Muscle layer of colon (tissue), 2 donors: Measurements from ENCODE around the gene NPHP3.

Source experiments
- H3K27ac ChIP-seq: one replicate; pipeline ENCODE4 v1.7.0; 2013; ENCODE audit warnings: low read depth, mild to moderate bottlenecking, low read length, moderate library complexity
- H3K27me3 ChIP-seq, 2 donors: one replicate each; pipeline ENCODE4 v1.7.0; 2013; ENCODE audit warnings: low read length in 2 of 2, mild to moderate bottlenecking in 2 of 2; ENCODE audit not compliant: insufficient read depth in 2 of 2, control insufficient read depth in 1 of 2
- H3K36me3 ChIP-seq: one replicate; pipeline ENCODE4 v1.7.0; 2013; ENCODE audit warnings: mild to moderate bottlenecking, low read length; ENCODE audit not compliant: insufficient read depth
- H3K4me1 ChIP-seq: one replicate; pipeline ENCODE4 v1.7.0; 2013; ENCODE audit warnings: mild to moderate bottlenecking, low read length; ENCODE audit not compliant: insufficient read depth
- H3K4me3 ChIP-seq, 2 donors: one replicate each; pipeline ENCODE4 v1.7.0; 2013; ENCODE audit warnings: low read length in 2 of 2, low read depth in 1 of 2, mild to moderate bottlenecking in 1 of 2, moderate library complexity in 1 of 2
- H3K9ac ChIP-seq: one replicate; pipeline ENCODE4 v1.7.0; 2013; ENCODE audit warnings: low read length
- H3K9me3 ChIP-seq: one replicate; pipeline ENCODE4 v1.7.0; 2013; ENCODE audit warnings: mild to moderate bottlenecking, low read length
- donor health status: abdominal sarcoma.
- donor health status: Adenocarcinoma of cecum.

The NPHP3 gene

GRCh38 chr3:132682201-132682600 is 40.0 kb downstream of the NPHP3 start:
- no peaks in the 10 kb centered on the region for H3K27me3 ChIP-seq
- H3K27ac ChIP-seq, result no peak overlapping the region
- H3K9me3 ChIP-seq, result no peaks in the 10 kb centered on the region
- H3K4me3 ChIP-seq, result no peak overlapping the region
- H3K9ac ChIP-seq, result no peak overlapping the region
- no peaks in the 10 kb centered on the region for H3K4me1 ChIP-seq
- peaks cover 62% of the 10 kb centered on the region for H3K36me3 ChIP-seq

DNA sequence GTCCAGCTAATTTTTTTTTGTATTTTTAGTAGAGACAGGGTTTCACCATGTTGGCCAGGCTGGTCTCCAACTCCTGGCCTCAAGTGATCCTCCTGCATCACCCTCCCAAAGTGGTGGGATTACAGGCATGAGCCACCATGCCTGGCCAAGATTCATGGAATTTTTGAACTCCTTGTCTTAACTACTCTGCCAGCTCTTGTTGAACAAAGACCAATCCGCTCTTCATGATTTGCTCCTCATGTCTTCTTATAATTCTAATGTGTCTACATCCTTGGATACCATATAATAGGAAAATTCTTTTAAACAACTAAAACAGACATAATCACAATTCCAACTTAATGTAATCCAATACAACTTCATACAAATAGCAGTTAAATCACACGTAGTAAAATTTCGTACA is 40.8 kb downstream of the NPHP3 start:
- Histone ChIP-seq H3K9me3 (no peaks in the 10 kb centered on the region), H3K27me3 (no peaks in the 10 kb centered on the region), H3K27ac (no peak overlapping the region), H3K9ac (no peak overlapping the region), H3K4me1 (no peaks in the 10 kb centered on the region), H3K4me3 (no peak overlapping the region), H3K36me3 (peaks cover 66% of the 10 kb centered on the region)

DNA sequence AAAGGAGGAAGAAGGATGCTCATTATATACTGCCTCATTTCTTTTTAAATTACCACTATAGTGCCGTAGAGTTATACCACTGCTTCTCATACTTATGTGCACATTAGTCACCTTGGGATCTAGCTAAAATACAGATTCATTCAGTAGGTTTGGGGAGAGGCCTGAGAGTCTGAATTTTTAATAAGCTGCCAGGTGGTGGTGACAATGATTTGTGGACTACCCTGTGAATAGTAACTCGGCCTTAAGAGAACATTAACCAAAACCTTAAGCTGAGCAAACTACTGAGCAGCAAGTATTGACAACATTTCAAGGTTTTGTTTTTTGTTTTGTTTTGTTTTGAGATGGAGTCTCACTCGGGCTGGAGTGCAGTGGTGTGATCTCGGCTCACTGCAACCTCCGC is 42.3 kb downstream of the NPHP3 start:
- no peak overlapping the region for H3K27ac ChIP-seq
- no peaks in the 10 kb centered on the region for H3K9me3 ChIP-seq
- H3K27me3 ChIP-seq, result no peaks in the 10 kb centered on the region
- H3K4me3 ChIP-seq, result no peak overlapping the region
- H3K4me1 ChIP-seq, result no peaks in the 10 kb centered on the region
- H3K36me3 ChIP-seq, result peaks cover 57% of the 10 kb centered on the region
- H3K9ac ChIP-seq, result no peak overlapping the region

GRCh38 chr3:132675408-132675807 is 46.8 kb downstream of the NPHP3 start:
- H3K27me3 ChIP-seq, result no peaks in the 10 kb centered on the region
- H3K9ac ChIP-seq, result no peak overlapping the region
- H3K9me3 ChIP-seq, result no peaks in the 10 kb centered on the region
- H3K36me3 ChIP-seq, result peaks cover 37% of the 10 kb centered on the region
- H3K4me3 ChIP-seq, result no peak overlapping the region
- H3K27ac ChIP-seq, result no peak overlapping the region
- H3K4me1 ChIP-seq, result no peaks in the 10 kb centered on the region

- H3K4me3 ChIP-seq, result no peak overlapping the region
- no peak overlapping the region for H3K27ac ChIP-seq
- H3K4me1 ChIP-seq, result no peaks in the 10 kb centered on the region
- peaks cover 29% of the 10 kb centered on the region for H3K36me3 ChIP-seq
- no peak overlapping the region for H3K9ac ChIP-seq
- no peaks in the 10 kb centered on the region for H3K9me3 ChIP-seq
- no peaks in the 10 kb centered on the region for H3K27me3 ChIP-seq
These were observed 52.9 kb downstream of the NPHP3 start for GRCh38 chr3:132669256-132669777.

DNA sequence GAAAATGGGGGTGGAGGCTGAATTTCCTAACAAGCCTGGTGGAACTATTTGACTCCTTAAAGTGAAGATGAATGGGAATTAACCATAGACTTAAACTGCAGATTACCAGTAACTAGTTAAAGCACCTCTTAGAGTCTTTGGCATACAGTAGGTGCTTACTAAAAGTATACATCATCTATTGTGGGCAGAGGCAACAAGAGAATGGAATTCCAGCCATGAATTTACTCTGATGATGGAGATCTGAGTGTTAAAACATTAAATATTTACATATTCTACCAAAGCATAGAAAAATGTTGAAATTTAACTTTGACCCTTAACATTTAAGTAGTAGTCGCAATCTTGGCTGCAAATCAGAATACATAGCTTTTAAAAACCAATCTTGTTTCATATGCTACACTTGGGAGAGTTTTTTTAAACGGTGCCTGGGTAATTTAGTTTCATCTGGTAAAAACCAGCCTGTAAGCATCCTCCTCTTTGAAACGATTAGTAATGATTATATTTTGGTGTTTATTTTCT is 56.9 kb downstream of the NPHP3 start:
- no peaks in the 10 kb centered on the region for H3K27me3 ChIP-seq
- no peak overlapping the region for H3K9ac ChIP-seq
- peaks cover 16% of the 10 kb centered on the region for H3K36me3 ChIP-seq
- no peak overlapping the region for H3K4me3 ChIP-seq
- peaks cover 16% of the 10 kb centered on the region for H3K4me1 ChIP-seq
- no peak overlapping the region for H3K27ac ChIP-seq
- H3K9me3 ChIP-seq, result no peaks in the 10 kb centered on the region

- Histone ChIP-seq H3K4me1 (peaks cover 22% of the 10 kb centered on the region), H3K36me3 (peaks cover 5% of the 10 kb centered on the region), H3K9ac (no peak overlapping the region), H3K4me3 (no peak overlapping the region), H3K9me3 (no peaks in the 10 kb centered on the region), H3K27ac (no peak overlapping the region), H3K27me3 (no peaks in the 10 kb centered on the region)
These were observed 60.0 kb downstream of the NPHP3 start for GRCh38 chr3:132662212-132662611.

- Histone ChIP-seq H3K4me1 (peaks cover 22% of the 10 kb centered on the region), H3K36me3 (no peaks in the 10 kb centered on the region), H3K9me3 (no peaks in the 10 kb centered on the region), H3K27ac (peak overlapping the region; percentile 94), H3K27me3 (no peaks in the 10 kb centered on the region), H3K4me3 (peak overlapping the region; percentile 93 to 98), H3K9ac (peak overlapping the region; percentile 89)
These were observed 61.1 kb downstream of the NPHP3 start for GRCh38 chr3:132661101-132661500.

DNA sequence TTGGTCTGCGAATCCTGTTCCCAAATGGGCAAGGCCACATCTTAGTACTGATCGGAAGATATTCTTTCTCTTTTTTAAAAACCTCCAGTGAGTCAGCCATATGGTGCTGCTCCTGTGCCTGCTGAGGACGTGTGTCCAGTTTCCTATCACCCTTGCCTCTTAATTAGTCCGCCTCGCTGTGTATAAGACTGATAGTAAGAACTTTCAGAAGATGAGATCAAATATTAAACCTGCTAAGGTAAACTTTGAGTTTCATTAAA is 61.5 kb downstream of the NPHP3 start:
- H3K9me3 ChIP-seq, result no peaks in the 10 kb centered on the region
- peaks cover 22% of the 10 kb centered on the region for H3K4me1 ChIP-seq

DNA sequence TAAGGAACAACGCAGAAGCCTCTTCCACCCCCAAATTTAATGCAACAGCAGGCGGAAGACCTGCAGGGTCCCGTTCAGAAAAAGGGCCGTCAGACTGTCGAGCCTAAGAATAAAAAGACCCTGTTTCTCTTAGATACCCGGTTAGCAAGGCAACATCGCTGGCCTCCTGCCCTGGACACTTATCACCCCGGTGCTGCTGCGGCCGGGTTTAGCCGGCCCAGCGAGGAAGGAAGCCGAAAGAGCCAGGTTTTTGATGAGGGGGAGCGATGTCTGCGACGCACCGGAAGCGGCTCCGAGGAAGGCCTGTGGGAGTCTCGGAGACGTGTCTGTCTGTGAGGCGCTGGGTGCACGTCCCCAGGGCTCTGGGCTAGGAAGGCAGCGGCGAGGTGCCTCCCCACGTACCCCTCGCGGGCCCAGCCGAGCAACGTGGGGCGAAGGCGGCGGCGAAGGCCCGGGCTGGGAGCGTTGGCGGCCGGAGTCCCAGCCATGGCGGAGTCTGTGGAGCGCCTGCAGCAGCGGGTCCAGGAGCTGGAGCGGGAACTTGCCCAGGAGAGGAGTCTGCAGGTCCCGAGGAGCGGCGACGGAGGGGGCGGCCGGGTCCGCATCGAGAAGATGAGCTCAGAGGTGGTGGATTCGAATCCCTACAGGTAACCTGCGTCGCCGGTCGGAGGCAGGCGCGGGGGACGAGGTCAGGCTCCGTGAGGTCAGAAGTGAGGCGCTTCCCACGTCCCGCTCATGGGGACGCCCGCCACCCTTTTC is 62.0 kb downstream of the NPHP3 start, which contains the start of gene UBA5:
Gene UBA5, plus strand, starts transcription at position 278 of the 759 bp plus-strand sequence. Its CDS starts 209 bp downstream, at position 487.
- no peaks in the 10 kb centered on the region for H3K9me3 ChIP-seq
- H3K9ac ChIP-seq, result peak within 1 kb of the TSS; percentile 89
- peak within 1 kb of the TSS; percentile 94 for H3K27ac ChIP-seq
- H3K4me3 ChIP-seq, result peak within 1 kb of the TSS; percentile 93 to 98
- peaks cover 22% of the 10 kb centered on the region for H3K4me1 ChIP-seq
- no peaks in the 10 kb centered on the region for H3K36me3 ChIP-seq
- H3K27me3 ChIP-seq, result no peaks in the 10 kb centered on the region

More for the DNA sequence above, 61.5 kb downstream of the NPHP3 start:
- Histone ChIP-seq H3K9ac (peak overlapping the region; percentile 89), H3K27me3 (no peaks in the 10 kb centered on the region), H3K36me3 (no peaks in the 10 kb centered on the region), H3K4me3 (peak overlapping the region; percentile 93 to 98), H3K27ac (peak overlapping the region; percentile 94)

- H3K36me3 ChIP-seq, result no peaks in the 10 kb centered on the region
- H3K27me3 ChIP-seq, result no peaks in the 10 kb centered on the region
- H3K4me3 ChIP-seq, result peak within 1 kb of the TSS; percentile 93 to 98
- H3K9ac ChIP-seq, result peak within 1 kb of the TSS; percentile 89
- no peaks in the 10 kb centered on the region for H3K9me3 ChIP-seq
- H3K27ac ChIP-seq, result peak within 1 kb of the TSS; percentile 94
- peaks cover 22% of the 10 kb centered on the region for H3K4me1 ChIP-seq
These were observed 62.7 kb downstream of the NPHP3 start, which contains the start of gene ACAD11 for GRCh38 chr3:132659365-132660051. Gene ACAD11 (minus strand): TSS chr3:132659809. CDS start chr3:132659751, 58 bp downstream.
